Measurements from ENCODE around the gene CYP20A1. TPM values are rescaled to one million over a fixed set of nuclear protein-coding genes. Genes with fewer than 3 reads are reported as not detected.

CYP20A1 gene
- total RNA-seq, 4 donors from 2014 or later = 27.5 to 36.5 (median 31.9) TPM

DNA sequence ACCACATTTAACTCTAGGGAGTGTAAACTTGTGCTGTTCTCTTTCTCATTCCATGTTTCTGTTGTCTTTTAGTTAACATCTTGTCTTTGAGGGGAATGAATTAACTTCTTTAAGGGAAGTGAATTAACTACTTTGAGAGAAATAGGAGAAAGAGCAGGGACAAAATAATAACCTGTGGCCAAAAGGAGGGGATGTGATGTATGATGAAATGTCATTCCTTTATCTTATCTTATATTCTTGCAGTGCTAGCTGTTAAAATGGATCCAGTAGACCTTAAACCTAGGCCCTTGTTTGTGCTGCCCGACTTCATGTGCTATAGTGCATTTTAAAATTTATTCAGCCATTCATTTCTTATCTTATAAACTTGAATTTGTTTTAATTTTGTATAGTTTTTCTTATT lies 107.8 kb downstream of the CYP20A1 start:
- DNase-seq (ENCODE audit: low spot score) (no peak), ATAC-seq (ENCODE audit: low FRiP score) (no peak)
- TF ChIP-seq, protein P1, sequence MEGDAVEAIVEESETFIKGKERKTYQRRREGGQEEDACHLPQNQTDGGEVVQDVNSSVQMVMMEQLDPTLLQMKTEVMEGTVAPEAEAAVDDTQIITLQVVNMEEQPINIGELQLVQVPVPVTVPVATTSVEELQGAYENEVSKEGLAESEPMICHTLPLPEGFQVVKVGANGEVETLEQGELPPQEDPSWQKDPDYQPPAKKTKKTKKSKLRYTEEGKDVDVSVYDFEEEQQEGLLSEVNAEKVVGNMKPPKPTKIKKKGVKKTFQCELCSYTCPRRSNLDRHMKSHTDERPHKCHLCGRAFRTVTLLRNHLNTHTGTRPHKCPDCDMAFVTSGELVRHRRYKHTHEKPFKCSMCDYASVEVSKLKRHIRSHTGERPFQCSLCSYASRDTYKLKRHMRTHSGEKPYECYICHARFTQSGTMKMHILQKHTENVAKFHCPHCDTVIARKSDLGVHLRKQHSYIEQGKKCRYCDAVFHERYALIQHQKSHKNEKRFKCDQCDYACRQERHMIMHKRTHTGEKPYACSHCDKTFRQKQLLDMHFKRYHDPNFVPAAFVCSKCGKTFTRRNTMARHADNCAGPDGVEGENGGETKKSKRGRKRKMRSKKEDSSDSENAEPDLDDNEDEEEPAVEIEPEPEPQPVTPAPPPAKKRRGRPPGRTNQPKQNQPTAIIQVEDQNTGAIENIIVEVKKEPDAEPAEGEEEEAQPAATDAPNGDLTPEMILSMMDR (IDR thresholded peaks at IDR 0.05) = no peak

DNA sequence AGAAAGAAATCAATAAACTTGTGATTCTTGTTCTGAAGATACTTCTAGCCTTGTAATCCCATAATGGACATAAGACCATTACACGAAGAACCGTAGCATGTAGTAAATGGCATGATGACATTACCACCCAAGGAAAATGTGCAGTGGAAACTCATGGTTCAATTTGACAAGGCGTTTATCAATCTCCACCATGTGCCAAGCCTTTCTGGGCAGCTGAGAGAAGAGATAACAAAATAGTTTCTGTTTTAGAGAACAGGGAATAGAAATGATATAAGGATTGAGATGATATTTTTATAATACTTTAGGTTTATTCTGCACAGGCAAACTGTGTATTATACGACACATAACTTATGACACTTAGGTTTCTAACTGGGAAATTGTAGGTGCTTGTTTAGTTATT lies 108.6 kb downstream of the CYP20A1 start:
- no peak for DNase-seq (ENCODE audit: low spot score)
- TF ChIP-seq, protein P1 (IDR thresholded peaks at IDR 0.05) = no peak
- ATAC-seq (ENCODE audit: low FRiP score) = no peak

DNA sequence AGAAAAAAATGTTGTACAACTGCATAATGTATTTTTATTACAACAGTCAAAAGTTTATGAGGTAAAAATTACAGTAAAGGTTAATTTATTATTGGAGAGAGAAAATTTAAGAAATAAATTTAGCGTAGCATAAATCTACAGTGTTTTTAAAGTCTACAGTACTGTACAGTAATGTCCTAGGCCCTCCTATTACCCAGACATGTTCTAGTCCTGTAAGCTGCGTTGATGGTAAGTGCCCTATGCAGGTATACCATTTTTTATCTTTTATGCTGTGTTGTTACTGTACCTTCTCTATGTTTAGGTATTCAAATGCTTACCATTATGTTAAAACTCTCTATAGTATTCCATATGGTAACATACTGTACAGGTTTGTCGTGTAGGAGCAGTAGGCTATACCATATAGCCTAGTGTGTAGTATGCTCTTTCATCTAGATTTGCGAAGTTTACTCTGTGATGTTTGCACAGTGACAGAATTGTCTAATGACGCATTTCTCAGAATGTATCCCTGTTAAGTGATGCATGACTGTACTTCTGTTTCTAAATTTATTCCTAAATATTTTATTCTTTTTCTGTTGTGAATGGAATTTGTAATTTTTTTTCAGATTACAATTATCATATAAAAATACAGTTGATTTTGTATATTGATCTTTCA lies 113.9 kb downstream of the CYP20A1 start:
- no peak for DNase-seq (ENCODE audit: low spot score)
- TF ChIP-seq, protein P1 (IDR thresholded peaks at IDR 0.05) = no peak
- ATAC-seq (ENCODE audit: low FRiP score) = no peak

DNA sequence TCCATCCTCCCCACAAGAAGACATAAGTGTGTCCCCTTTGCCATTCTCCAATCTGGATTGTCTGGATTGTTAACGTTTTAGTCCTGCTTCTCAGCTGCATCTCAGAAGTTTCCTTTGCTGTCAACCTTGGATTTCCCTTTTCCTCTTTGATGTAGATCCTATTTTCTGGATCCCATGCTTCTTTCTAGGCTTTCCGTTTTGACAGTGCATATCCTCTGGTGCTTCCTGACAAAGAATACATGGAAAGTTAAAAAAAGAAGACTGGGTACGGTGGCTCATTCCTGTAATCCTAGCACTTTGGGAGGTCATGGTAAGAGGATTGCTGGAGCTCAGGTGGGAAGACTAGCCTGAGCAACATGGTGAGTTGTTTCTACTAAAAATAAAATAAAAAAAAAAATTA lies 116.1 kb downstream of the CYP20A1 start:
- ATAC-seq (ENCODE audit: low FRiP score) = no peak
- DNase-seq (ENCODE audit: low spot score) = no peak
- TF ChIP-seq, protein P1 (IDR thresholded peaks at IDR 0.05) = no peak

Small RNAs within 50 kb of the gene (small RNA-seq; reads per million reads assigned to genes)
- not detected for gene RN7SL670P

Other genes starting within 250 kb of the CYP20A1 start
- gene NBEAL1, start 224.1 kb upstream of the CYP20A1 start, total RNA-seq = 10 to 100 TPM; 25.6 to 67.5 (median 55.0) TPM
- 10 to 100 TPM; 19.8 to 25.1 (median 22.8) TPM for gene ABI2, start 89.4 kb downstream of the CYP20A1 start, total RNA-seq